Keratinocyte (primary cell): ENCODE measurements around the gene JADE2. TPM values are rescaled to one million over a fixed set of nuclear protein-coding genes. Genes with fewer than 3 reads are reported as not detected.
"Not testable (repeated sequence)": the region's sequence is repeated elsewhere in the genome, so short reads cannot be mapped to it uniquely, and the experiment has no call there.

ENCODE experiments used
- DNase-seq: peaks from one replicate; pipeline ENCODE4 v3.0.0-alpha.2; 2011; ENCODE audit warnings: low read depth, missing footprints, low spot score
- FAIRE-seq: peaks from 2 replicates; lab custom pipeline; 2011; peaks lifted over from hg19 to GRCh38; lab: Jason Lieb, UNC
- H2AFZ ChIP-seq: 2 replicates; pipeline ENCODE4 v1.6.0; 2012; ENCODE audit warnings: low read length, control low read depth, inconsistent platforms; ENCODE audit not compliant: control insufficient read depth
- H3K27ac ChIP-seq: 2 replicates; pipeline ENCODE4 v1.5.1; 2011; ENCODE audit warnings: low read length; ENCODE audit not compliant: control insufficient read depth, insufficient read depth
- H3K27me3 ChIP-seq: 3 replicates; pipeline ENCODE4 v1.6.0; 2011; ENCODE audit warnings: low read length; ENCODE audit not compliant: control insufficient read depth, insufficient read depth; ENCODE audit errors: extremely low read depth
- H3K36me3 ChIP-seq, 2 experiments: 2 replicates in 1 of 2; 3 replicates in 1 of 2; pipeline ENCODE4 v1.5.1; 2011; ENCODE audit warnings: low read length in 2 of 2, mild to moderate bottlenecking in 1 of 2; ENCODE audit not compliant: control insufficient read depth in 2 of 2, insufficient read depth in 2 of 2; ENCODE audit errors: extremely low read depth in 1 of 2
- H3K4me1 ChIP-seq: 3 replicates; pipeline ENCODE4 v1.5.1; 2011; ENCODE audit warnings: low read length; ENCODE audit not compliant: control insufficient read depth, insufficient read depth; ENCODE audit errors: extremely low read depth
- H3K4me2 ChIP-seq: 3 replicates; pipeline ENCODE4 v1.6.0; 2011; ENCODE audit warnings: low read depth, low read length; ENCODE audit not compliant: control insufficient read depth, insufficient read depth; ENCODE audit errors: extremely low read depth
- H3K4me3 ChIP-seq, 3 experiments: fragments of 200-600 bp in 1 of 3; sonication (generic) in 1 of 3; 2 replicates in 2 of 3; 3 replicates in 1 of 3; pipeline ENCODE4 v1.5.1; 2011 to 2016; ENCODE audit warnings: low read length in 3 of 3, mild to moderate bottlenecking in 3 of 3, control low read depth in 2 of 3, inconsistent platforms in 1 of 3, low read depth in 1 of 3, mixed read lengths in 1 of 3, mixed run types in 1 of 3, moderate library complexity in 1 of 3; ENCODE audit not compliant: control insufficient read depth in 2 of 3, insufficient read depth in 2 of 3; ENCODE audit errors: extremely low read depth in 1 of 3
- H3K79me2 ChIP-seq: 2 replicates; pipeline ENCODE4 v1.6.0; 2012; ENCODE audit warnings: low read length; ENCODE audit not compliant: control insufficient read depth, insufficient read depth
- H3K9ac ChIP-seq: 3 replicates; pipeline ENCODE4 v1.6.0; 2011; ENCODE audit warnings: low read length; ENCODE audit not compliant: control insufficient read depth, insufficient read depth; ENCODE audit errors: extremely low read depth
- H3K9me1 ChIP-seq: 3 replicates; pipeline ENCODE4 v1.6.0; 2011; ENCODE audit warnings: low read length; ENCODE audit not compliant: control insufficient read depth, insufficient read depth; ENCODE audit errors: extremely low read depth
- H3K9me3 ChIP-seq: 2 replicates; pipeline ENCODE4 v1.5.1; 2012; ENCODE audit warnings: low read depth, low read length; ENCODE audit not compliant: control insufficient read depth
- H4K20me1 ChIP-seq: 3 replicates; pipeline ENCODE4 v1.6.0; 2011; ENCODE audit warnings: low read length; ENCODE audit not compliant: control insufficient read depth, insufficient read depth; ENCODE audit errors: extremely low read depth
- EZH2 ChIP-seq: IDR thresholded peaks from one replicate; pipeline ENCODE4 v1.6.1; 2012; ENCODE audit warnings: inconsistent platforms, mild to moderate bottlenecking, low read length, moderate library complexity
- dilution Hi-C: fragments of 300-500 bp; cut with MboI; formaldehyde crosslinking; loops from one replicate; pipeline ENCODE4 v1.7.0; 2020; ENCODE audit warnings: low sequenced_read_pairs; ENCODE audit not compliant: extremely low pct_ligation_motif_present
- polyA plus RNA-seq, 5 experiments: library from polyadenylated mRNA; depleted of rRNA in 3 of 5; stranded (reverse) in 3 of 5; stranded (forward) in 1 of 5; unstranded in 1 of 5; fragments of >200 nt; gene quantifications; 1 replicate in 1 of 5; 2 replicates in 3 of 5; 3 replicates in 1 of 5; pipeline versions ENCODE4 v1.2.1 to v1.2.3, GENCODE V29; 2011 to 2012; ENCODE audit warnings: missing spikeins in 2 of 5, low read depth in 1 of 5, low replicate concordance in 1 of 5
- TF ChIP-seq, protein P1 (sequence below), 3 experiments: IDR thresholded peaks in 1 of 3; conservative IDR thresholded peaks in 1 of 3; optimal IDR thresholded peaks in 1 of 3; 2 replicates in 2 of 3; 3 replicates in 1 of 3; pipeline versions ENCODE3 to v1.5.1; 2011; ENCODE audit warnings: low read length in 3 of 3, mild to moderate bottlenecking in 3 of 3, moderate library complexity in 2 of 3, control low read depth in 1 of 3, inconsistent platforms in 1 of 3; ENCODE audit not compliant: insufficient read depth in 2 of 3; ENCODE audit errors: extremely low read depth in 1 of 3

JADE2 gene
- polyA plus RNA-seq, 1 donor (not counting 4 experiments of a cell fraction or from before 2014, with no cell fraction given) = 11.1 TPM

DNA sequence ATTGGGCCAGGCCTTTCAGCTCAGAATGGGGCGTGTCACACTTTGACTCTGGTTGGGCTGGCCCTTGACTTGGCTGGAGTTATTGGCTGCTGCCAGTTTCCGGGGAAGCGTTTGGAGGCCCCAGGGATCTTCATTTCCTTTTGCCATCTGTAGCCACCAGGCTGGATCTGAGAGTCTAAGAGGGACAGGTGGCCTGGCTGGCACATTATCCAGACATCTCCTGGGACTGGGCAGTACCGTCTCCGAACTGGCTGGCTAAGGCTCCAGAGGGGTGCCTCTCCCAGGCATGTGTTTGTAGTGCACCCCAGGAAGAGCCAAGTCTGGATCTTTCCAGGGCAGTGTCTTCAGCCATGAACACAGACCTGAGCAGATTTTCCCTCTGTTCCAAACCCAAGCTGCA, 9.7 kb upstream of the JADE2 start:
- H3K9me3 ChIP-seq = no peaks in the 10 kb centered on the region
- H3K36me3 ChIP-seq = no peaks in the 10 kb centered on the region
- no peak overlapping the region for H3K4me3 ChIP-seq
- H3K4me1 ChIP-seq = peaks cover 24% of the 10 kb centered on the region
- H3K9me1 ChIP-seq = no peaks in the 10 kb centered on the region
- H2AFZ ChIP-seq = no peak overlapping the region
- H3K4me2 ChIP-seq = no peak overlapping the region
- H3K9ac ChIP-seq = no peak overlapping the region
- no peaks in the 10 kb centered on the region for H3K79me2 ChIP-seq
- DNase-seq (no peak), FAIRE-seq (no peak)
- TF ChIP-seq, protein P1, sequence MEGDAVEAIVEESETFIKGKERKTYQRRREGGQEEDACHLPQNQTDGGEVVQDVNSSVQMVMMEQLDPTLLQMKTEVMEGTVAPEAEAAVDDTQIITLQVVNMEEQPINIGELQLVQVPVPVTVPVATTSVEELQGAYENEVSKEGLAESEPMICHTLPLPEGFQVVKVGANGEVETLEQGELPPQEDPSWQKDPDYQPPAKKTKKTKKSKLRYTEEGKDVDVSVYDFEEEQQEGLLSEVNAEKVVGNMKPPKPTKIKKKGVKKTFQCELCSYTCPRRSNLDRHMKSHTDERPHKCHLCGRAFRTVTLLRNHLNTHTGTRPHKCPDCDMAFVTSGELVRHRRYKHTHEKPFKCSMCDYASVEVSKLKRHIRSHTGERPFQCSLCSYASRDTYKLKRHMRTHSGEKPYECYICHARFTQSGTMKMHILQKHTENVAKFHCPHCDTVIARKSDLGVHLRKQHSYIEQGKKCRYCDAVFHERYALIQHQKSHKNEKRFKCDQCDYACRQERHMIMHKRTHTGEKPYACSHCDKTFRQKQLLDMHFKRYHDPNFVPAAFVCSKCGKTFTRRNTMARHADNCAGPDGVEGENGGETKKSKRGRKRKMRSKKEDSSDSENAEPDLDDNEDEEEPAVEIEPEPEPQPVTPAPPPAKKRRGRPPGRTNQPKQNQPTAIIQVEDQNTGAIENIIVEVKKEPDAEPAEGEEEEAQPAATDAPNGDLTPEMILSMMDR (optimal IDR thresholded peaks at IDR 0.05 in 1 of 3, IDR thresholded peaks at IDR 0.05 in 1 of 3, conservative IDR thresholded peaks at IDR 0.05 in 1 of 3; ENCODE audit: extremely low read depth in 1 of 3, insufficient read depth in 2 of 3, low read length in 3 of 3) = no peak
- no peak for TF ChIP-seq EZH2
- dilution Hi-C loops = no loop called here
- H3K27me3 ChIP-seq = no peaks in the 10 kb centered on the region
- no peaks in the 10 kb centered on the region for H4K20me1 ChIP-seq
- no peak overlapping the region for H3K27ac ChIP-seq

DNA sequence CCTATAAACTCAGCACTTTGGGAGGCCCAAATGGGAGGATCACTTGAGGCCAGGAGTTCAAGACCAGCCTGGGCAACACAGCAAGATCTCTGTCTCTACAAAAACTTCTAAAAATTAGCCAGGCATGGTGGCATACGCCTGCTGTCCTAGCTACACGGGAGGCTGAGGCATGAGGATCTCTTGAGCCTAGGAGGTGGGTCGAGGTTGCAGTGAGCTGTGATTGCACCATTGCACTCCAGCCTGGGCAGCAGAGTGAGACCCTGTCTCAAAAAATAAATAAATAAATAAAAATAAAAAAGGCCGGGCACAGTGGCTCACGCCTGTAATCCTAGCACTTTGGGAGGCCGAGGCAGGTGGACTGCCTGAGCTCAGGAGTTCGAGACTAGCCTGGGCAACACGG, 8.5 kb upstream of the JADE2 start:
- H4K20me1 ChIP-seq, H2AFZ ChIP-seq, H3K4me3 ChIP-seq, H3K27me3 ChIP-seq, H3K27ac ChIP-seq, H3K36me3 ChIP-seq, H3K79me2 ChIP-seq, FAIRE-seq, H3K9me1 ChIP-seq, H3K4me2 ChIP-seq, DNase-seq, H3K9ac ChIP-seq, dilution Hi-C loops, H3K9me3 ChIP-seq: not testable (repeated sequence)
- peaks cover 12% of the 10 kb centered on the region for H3K4me1 ChIP-seq

- Histone ChIP-seq H3K4me1 (peaks cover 6% of the 10 kb centered on the region), H3K27me3 (no peaks in the 10 kb centered on the region), H2AFZ (no peak overlapping the region), H3K4me2 (no peak overlapping the region), H3K9ac (no peak overlapping the region), H3K9me1 (no peaks in the 10 kb centered on the region), H3K36me3 (no peaks in the 10 kb centered on the region), H3K27ac (no peak overlapping the region), H3K4me3 (no peak overlapping the region), H3K79me2 (no peaks in the 10 kb centered on the region), H4K20me1 (no peaks in the 10 kb centered on the region), H3K9me3 (no peaks in the 10 kb centered on the region)
- FAIRE-seq (no peak), DNase-seq (no peak)
- no peak for TF ChIP-seq EZH2
- TF ChIP-seq, protein P1 (optimal IDR thresholded peaks at IDR 0.05 in 1 of 3, IDR thresholded peaks at IDR 0.05 in 1 of 3, conservative IDR thresholded peaks at IDR 0.05 in 1 of 3; ENCODE audit: extremely low read depth in 1 of 3, insufficient read depth in 2 of 3, low read length in 3 of 3) = no peak
- dilution Hi-C loops = no loop called here
These were observed 7.9 kb upstream of the JADE2 start for GRCh38 chr5:134517553-134517952.
